HCT116 (cell line): ENCODE results near the gene VPS25. TPM values are rescaled to one million over a fixed set of nuclear protein-coding genes. Genes with fewer than 3 reads are reported as not detected.

Source experiments
- ATAC-seq: fragments of 200-7000 bp; cut with Tn5 transposase; 2 replicates; pipeline ENCODE4 v1.9.1; 2020; ENCODE audit warnings: mild to moderate bottlenecking, moderate library complexity
- BruUV-seq: library from RNA; stranded (reverse); fragments of 400-500 nt; replicated peaks from 2 replicates; lab custom pipeline; 2021; lab: Mats Ljungman, UMichigan
- CTCF ChIA-PET: fragments of 300-600 bp; sonication (Branson Sonifier 250); formaldehyde crosslinking; loops from one replicate; lab custom pipeline; 2021; ENCODE audit warnings: antibody characterized with exemption; lab: Charles Lee
- POLR2A ChIA-PET: fragments of 300-600, 350-600 bp; sonication (Branson Sonifier 250); formaldehyde crosslinking; loops from one replicate; lab custom pipeline; 2021; ENCODE audit warnings: antibody characterized with exemption; lab: Charles Lee
- RAD21 ChIA-PET, 2 experiments: fragments of 300-600 bp; sonication (Branson Sonifier 250); formaldehyde crosslinking; loops; one replicate each; lab custom pipeline; 2023; ENCODE audit warnings: low total read pairs in 2 of 2; ENCODE audit not compliant: uncharacterized antibody in 2 of 2, unreplicated experiment in 2 of 2, low non-redundant PET in 1 of 2; lab: Charles Lee
- DNase-seq: peaks from one replicate; pipeline ENCODE4 v3.0.0-alpha.2; 2010; ENCODE audit warnings: low read depth, low spot score
- H2AFZ ChIP-seq: fragments of 200-600 bp; shearing (Covaris generic), sonication (generic); 2 replicates; pipeline ENCODE4 v1.6.1; 2017; ENCODE audit warnings: low read depth, mixed run types, mixed read lengths, antibody characterized with exemption, low read length; ENCODE audit not compliant: poor library complexity, severe bottlenecking
- H3K27ac ChIP-seq: 2 replicates; pipeline ENCODE4 v1.5.1; 2012; ENCODE audit warnings: low read depth, low read length
- H3K27me3 ChIP-seq: fragments of 200-600 bp; sonication (generic); 2 replicates; pipeline ENCODE4 v1.6.1; 2016; ENCODE audit warnings: mixed run types, low read length, mixed read lengths; ENCODE audit not compliant: insufficient read depth
- H3K36me3 ChIP-seq, 2 experiments: fragments of 200-500 bp in 1 of 2; fragments of 200-600 bp in 1 of 2; sonication (Bioruptor generic) in 1 of 2; sonication (generic) in 1 of 2; 2 replicates each; pipeline versions ENCODE4 v1.5.1 to v1.6.1; 2014 to 2016; ENCODE audit warnings: low read length in 2 of 2, inconsistent platforms in 1 of 2, mixed read lengths in 1 of 2, mixed run types in 1 of 2; ENCODE audit not compliant: insufficient read depth in 2 of 2, control insufficient read depth in 1 of 2
- H3K4me1 ChIP-seq, 2 experiments: fragments of 200-600 bp in 1 of 2; sonication (generic) in 1 of 2; 2 replicates each; pipeline versions ENCODE4 v1.5.1 to v1.6.1; 2012 to 2017; ENCODE audit warnings: low read length in 2 of 2, inconsistent platforms in 1 of 2, mild to moderate bottlenecking in 1 of 2, mixed read lengths in 1 of 2, mixed run types in 1 of 2, moderate library complexity in 1 of 2; ENCODE audit not compliant: insufficient read depth in 2 of 2, control insufficient read depth in 1 of 2
- H3K4me2 ChIP-seq: fragments of 200-600 bp; sonication (generic); 2 replicates; pipeline ENCODE4 v1.6.1; 2017; ENCODE audit warnings: mixed run types, low read length, mixed read lengths
- H3K4me3 ChIP-seq, 2 experiments: fragments of 200-600 bp in 1 of 2; sonication (generic) in 1 of 2; replicated peaks in 1 of 2; 2 replicates each; pipeline ENCODE4 v1.5.1; 2011 to 2016; ENCODE audit warnings: low read length in 2 of 2, control low read depth in 1 of 2, low read depth in 1 of 2, mild to moderate bottlenecking in 1 of 2, mixed read lengths in 1 of 2, mixed run types in 1 of 2
- H3K79me2 ChIP-seq: fragments of 200-600 bp; sonication (generic); 2 replicates; pipeline ENCODE4 v1.6.1; 2017; ENCODE audit warnings: mild to moderate bottlenecking, mixed run types, low read length, moderate library complexity, mixed read lengths; ENCODE audit not compliant: insufficient read depth
- H3K9ac ChIP-seq: fragments of 200-600 bp; sonication (generic); 2 replicates; pipeline ENCODE4 v1.6.1; 2016; ENCODE audit warnings: low read length, mixed read lengths
- H3K9me2 ChIP-seq: fragments of 200-600 bp; sonication (generic), shearing (Covaris generic); 2 replicates; pipeline ENCODE4 v1.6.1; 2017; ENCODE audit warnings: mixed run types, mild to moderate bottlenecking, moderate library complexity; ENCODE audit not compliant: insufficient read depth
- H3K9me3 ChIP-seq, 2 experiments: fragments of 200-500 bp in 1 of 2; fragments of 200-600 bp in 1 of 2; sonication (Bioruptor generic) in 1 of 2; sonication (generic) in 1 of 2; 2 replicates each; pipeline ENCODE4 v1.6.1; 2014 to 2017; ENCODE audit warnings: low read length in 2 of 2, mixed read lengths in 2 of 2, inconsistent platforms in 1 of 2, low read depth in 1 of 2, mild to moderate bottlenecking in 1 of 2, mixed run types in 1 of 2, moderate library complexity in 1 of 2; ENCODE audit not compliant: control insufficient read depth in 1 of 2, insufficient read depth in 1 of 2
- H4K20me1 ChIP-seq: fragments of 200-600 bp; sonication (generic), shearing (Covaris generic); 2 replicates; pipeline ENCODE4 v1.6.1; 2017; ENCODE audit warnings: mixed run types, mild to moderate bottlenecking, moderate library complexity; ENCODE audit not compliant: insufficient read depth
- ELF1 ChIP-seq: IDR thresholded peaks from 2 replicates; pipeline ENCODE4 v1.6.1; 2012; ENCODE audit warnings: low read depth, borderline replicate concordance
- EZH2 ChIP-seq: fragments of 200-600 bp; sonication (generic); IDR thresholded peaks from 2 replicates; pipeline ENCODE4 v1.6.1; 2017; ENCODE audit warnings: antibody characterized with exemption, mixed run types
- JUND ChIP-seq: IDR thresholded peaks from 2 replicates; pipeline ENCODE4 v1.6.1; 2012
- MAX ChIP-seq: IDR thresholded peaks from 2 replicates; pipeline ENCODE4 v1.6.1; 2012
- RAD21 ChIP-seq: IDR thresholded peaks from 2 replicates; pipeline ENCODE4 v1.6.1; 2012; ENCODE audit warnings: low read depth, mild to moderate bottlenecking
- SIN3A ChIP-seq: IDR thresholded peaks from 2 replicates; pipeline ENCODE4 v1.6.1; 2012; ENCODE audit warnings: low read depth
- SP1 ChIP-seq: IDR thresholded peaks from 2 replicates; pipeline ENCODE4 v1.6.1; 2012; ENCODE audit warnings: low read depth
- SRF ChIP-seq: IDR thresholded peaks from 2 replicates; pipeline ENCODE4 v1.6.1; 2012; ENCODE audit warnings: low read depth
- ZFX ChIP-seq: fragments of 450-650 bp; IDR thresholded peaks from 2 replicates; pipeline ENCODE4 v1.6.1; 2017
- intact Hi-C: fragments of 100-400 bp; cut with micrococcal nuclease; formaldehyde crosslinking; loops from 2 replicates; pipeline ENCODE4 v1.10.0; 2022
- total RNA-seq: library from RNA; stranded (reverse); gene quantifications from one replicate; pipeline ENCODE4 v1.2.1, GENCODE V29; 2021; ENCODE audit not compliant: unreplicated experiment
- TF ChIP-seq, protein P1 (sequence below): IDR thresholded peaks from 2 replicates; pipeline ENCODE4 v1.6.1; 2012
- TF ChIP-seq, protein P2 (sequence below): IDR thresholded peaks from 2 replicates; pipeline ENCODE4 v1.6.1; 2012; ENCODE audit warnings: low read depth

Gene VPS25
- total RNA-seq, 1 experiment from 2014 or later = 57.0 TPM

DNA sequence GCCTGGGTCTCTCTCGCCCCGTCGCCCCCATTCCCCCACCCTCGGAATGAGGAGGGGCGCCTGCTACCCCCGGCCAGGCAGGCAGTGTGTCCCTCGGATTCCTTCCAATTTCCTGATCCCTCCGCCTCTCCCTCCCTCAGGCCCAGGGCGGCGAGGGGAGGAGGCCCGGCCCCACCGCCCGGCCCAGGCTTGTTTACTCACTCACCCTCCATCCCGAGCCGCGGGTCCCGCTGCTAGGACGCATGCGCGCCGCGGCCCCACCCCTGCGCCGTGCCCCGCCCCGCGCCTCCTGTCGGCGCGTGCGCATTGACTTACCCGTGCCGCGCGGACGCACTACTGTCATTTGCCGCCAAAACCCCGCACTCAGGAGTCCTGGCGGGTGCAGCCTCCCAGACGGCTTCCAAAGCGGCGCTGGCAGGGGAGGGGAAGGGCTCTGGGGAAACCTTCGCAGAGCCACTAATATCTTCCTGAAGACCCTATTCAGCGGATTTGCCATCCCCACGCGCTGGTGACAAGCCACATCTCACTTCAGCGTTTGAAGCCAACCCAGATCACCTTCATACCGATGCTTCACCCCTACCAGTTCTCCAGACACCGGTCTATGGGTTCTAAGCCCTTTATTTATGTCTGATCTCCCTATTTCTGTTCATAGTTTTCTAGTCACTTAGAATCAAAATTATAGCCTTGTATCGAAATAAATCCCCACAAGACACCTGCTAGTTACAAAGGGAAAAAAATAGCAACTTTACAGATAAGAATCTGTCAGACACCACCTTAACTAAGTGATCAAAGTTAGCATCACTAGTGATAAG is 28.2 kb upstream of the VPS25 start, which contains the start of gene EZH1 (continued):
- TF ChIP-seq EZH2 = no peak
- TF ChIP-seq, protein P1, sequence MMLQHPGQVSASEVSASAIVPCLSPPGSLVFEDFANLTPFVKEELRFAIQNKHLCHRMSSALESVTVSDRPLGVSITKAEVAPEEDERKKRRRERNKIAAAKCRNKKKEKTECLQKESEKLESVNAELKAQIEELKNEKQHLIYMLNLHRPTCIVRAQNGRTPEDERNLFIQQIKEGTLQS = no peak
- TF ChIP-seq JUND = no peak
- TF ChIP-seq, all 23 proteins: peak for 5

GRCh38 chr17:42748202-42748907 is 24.9 kb upstream of the VPS25 start:
- ATAC-seq = no peak

More at GRCh38 chr17:42748202-42748907, 24.9 kb upstream of the VPS25 start:
- Histone ChIP-seq H3K27me3 (no peaks in the 10 kb centered on the region), H3K4me1 (peaks cover 7 to 14% of the 10 kb centered on the region in 2 experiments), H4K20me1 (no peaks in the 10 kb centered on the region), H2AFZ (no peak overlapping the region)
- POLR2A ChIA-PET = no interaction called here
- intact Hi-C loops = no loop called here
- TF ChIP-seq EZH2 (no peak), SIN3A (no peak), SP1 (no peak), MAX (no peak), ZFX (no peak), RAD21 (no peak), SRF (no peak), ELF1 (no peak)
- TF ChIP-seq, protein P1 = no peak
- TF ChIP-seq, protein P2, sequence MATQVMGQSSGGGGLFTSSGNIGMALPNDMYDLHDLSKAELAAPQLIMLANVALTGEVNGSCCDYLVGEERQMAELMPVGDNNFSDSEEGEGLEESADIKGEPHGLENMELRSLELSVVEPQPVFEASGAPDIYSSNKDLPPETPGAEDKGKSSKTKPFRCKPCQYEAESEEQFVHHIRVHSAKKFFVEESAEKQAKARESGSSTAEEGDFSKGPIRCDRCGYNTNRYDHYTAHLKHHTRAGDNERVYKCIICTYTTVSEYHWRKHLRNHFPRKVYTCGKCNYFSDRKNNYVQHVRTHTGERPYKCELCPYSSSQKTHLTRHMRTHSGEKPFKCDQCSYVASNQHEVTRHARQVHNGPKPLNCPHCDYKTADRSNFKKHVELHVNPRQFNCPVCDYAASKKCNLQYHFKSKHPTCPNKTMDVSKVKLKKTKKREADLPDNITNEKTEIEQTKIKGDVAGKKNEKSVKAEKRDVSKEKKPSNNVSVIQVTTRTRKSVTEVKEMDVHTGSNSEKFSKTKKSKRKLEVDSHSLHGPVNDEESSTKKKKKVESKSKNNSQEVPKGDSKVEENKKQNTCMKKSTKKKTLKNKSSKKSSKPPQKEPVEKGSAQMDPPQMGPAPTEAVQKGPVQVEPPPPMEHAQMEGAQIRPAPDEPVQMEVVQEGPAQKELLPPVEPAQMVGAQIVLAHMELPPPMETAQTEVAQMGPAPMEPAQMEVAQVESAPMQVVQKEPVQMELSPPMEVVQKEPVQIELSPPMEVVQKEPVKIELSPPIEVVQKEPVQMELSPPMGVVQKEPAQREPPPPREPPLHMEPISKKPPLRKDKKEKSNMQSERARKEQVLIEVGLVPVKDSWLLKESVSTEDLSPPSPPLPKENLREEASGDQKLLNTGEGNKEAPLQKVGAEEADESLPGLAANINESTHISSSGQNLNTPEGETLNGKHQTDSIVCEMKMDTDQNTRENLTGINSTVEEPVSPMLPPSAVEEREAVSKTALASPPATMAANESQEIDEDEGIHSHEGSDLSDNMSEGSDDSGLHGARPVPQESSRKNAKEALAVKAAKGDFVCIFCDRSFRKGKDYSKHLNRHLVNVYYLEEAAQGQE = no peak
- TF ChIP-seq, all 23 proteins: peak for 0
- no peak overlapping the region for H3K4me3 ChIP-seq
- no peaks in the 10 kb centered on the region for H3K9me3 ChIP-seq
- no peaks in the 10 kb centered on the region for H3K36me3 ChIP-seq
- no TSS peak for BruUV-seq
- CTCF ChIA-PET = no interaction called here
- peaks cover 11% of the 10 kb centered on the region for H3K79me2 ChIP-seq
- no peaks in the 10 kb centered on the region for H3K9me2 ChIP-seq
- no peak for DNase-seq
- H3K9ac ChIP-seq = no peak overlapping the region
- no peak overlapping the region for H3K27ac ChIP-seq
- RAD21 ChIA-PET = no interaction called here
- H3K4me2 ChIP-seq = no peak overlapping the region
